DMS153 (cell line): ENCODE measurements around the gene PHF10.
"Not testable (repeated sequence)": the region's sequence is repeated elsewhere in the genome, so short reads cannot be mapped to it uniquely, and the experiment has no call there.

Experiments
- DNase-seq: peaks from one replicate; lab custom pipeline; 2025; lab: John Stamatoyannopoulos, UW

The PHF10 gene

DNA sequence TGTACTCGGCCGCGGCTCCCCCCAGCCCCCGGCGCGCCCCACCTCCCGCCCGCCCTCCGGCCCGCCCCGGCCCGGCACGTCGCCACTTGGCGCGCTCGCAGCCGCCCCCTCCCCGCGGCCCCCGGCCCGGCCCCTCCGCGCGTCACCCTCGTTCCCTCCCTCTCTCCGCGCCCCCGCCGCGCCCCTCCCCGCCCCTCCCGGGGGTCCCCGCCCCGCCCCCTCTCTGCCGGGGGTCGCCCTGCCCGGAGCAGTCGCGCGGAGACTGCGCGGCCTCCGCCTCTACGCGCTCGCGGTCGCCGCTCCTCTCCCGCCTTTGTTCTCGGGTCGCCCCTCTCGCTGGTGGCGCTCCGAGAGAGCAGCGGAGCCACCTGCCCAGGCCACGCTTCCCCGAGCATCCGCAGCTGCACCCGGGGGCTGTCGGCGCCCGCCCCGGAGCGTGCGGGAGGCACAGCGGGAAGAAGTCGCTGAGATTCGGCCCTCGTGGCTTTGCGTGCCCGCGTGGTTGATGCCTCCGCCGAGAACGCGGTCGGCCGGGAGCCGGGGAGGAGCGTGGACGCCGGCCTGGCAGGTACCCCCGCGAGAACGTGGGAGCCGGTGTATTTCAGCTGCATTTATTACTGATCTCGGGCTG, at the start of gene PHF10:
Gene PHF10 (minus strand): TSS at position 7 of the 631 bp plus-strand sequence. CDS start 569 bp downstream, outside the sequence.
- DNase-seq, result peak; percentile 29

DNA sequence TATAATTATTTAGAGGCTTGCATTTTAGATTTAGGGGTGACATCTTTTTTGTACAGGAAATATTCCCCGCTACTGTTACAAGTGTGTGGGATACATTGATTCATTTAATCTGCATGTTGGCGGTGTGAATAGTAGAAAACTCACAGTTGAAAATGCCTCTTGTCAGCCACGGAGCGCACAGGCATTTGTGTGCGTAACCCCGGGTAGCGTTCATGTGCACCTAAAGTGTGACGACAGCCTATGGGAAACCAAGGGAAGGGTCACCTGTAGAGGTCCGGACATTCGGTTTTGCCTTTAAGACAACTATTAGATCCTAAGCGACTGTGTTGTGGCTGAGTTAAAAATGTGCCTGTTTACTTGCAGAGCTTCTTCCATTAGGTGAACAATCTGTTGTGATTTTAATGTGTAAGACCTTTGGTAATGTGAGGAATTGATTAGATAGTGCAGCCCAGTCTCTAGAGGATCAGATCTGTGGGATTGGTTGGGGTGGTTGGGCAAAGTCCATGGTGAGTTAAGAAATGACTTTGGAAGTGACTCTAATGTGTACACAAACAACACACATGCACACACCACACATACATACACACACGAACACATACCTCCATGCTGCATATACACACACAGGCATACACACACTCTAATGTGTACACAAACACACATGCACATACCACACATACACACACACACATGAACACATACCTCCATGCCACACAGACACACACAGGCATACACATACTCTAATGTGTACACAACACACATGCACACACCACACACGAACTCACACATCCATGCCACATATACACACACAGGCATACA, 42.8 kb upstream of the PHF10 start:
- no peak for DNase-seq

DNA sequence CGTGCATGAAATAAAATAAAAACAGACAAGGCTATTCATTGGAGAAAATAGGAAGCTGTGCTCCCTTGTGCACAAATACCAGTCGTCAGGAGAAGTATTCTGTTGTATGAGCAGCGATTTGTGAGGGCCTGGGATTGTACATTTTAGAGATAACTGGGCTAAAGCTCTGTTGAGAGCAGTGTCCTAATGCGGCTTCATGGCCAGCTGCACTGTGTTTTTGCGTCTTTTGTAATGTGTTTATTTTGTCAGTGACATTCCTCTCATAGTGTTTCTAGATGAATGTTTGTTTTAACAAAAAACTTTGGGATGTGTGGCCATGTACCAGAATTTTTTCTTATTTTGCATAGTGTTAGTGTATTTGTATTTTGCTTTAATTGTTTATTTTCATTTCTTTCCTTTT, 41.9 kb upstream of the PHF10 start:
- no peak for DNase-seq

DNA sequence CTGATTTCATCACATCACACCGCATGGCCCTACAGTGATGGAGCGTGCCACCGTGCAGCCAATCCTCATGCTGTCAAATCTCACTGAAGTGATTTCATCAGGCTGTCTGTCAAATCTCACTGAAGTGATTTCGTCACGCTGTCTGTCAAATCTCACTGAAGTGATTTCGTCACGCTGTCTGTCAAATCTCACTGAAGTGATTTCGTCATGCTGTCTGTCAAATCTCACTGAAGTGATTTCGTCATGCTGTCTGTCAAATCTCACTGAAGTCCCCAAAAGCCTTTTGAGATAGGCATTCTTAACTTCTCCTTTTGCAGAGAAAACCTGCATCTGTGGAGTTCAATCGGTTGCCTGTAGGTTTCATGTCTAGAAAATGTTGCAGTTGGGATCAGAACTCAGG, 41.5 kb upstream of the PHF10 start:
- not testable (repeated sequence) for DNase-seq

DNA sequence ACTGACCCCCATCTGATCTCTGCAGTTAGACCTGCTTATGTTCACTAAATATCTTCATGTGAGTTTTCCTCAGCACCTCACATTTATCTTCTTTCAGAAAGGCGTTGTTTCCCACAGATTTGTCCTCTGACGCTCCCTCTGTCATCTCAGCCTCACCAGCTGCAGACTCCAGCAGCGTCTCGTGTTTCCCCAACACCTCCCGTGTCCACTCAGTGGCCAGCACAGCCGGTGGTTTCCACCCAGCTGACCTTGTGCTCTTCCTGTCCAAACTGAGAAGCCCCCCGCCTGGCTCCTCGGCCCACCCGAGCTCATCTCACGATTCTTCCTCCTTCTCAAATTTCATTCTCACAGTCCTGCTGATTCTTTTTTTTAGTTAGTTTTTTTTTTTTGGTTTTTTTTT, 39.6 kb upstream of the PHF10 start:
- DNase-seq, result no peak

DNA sequence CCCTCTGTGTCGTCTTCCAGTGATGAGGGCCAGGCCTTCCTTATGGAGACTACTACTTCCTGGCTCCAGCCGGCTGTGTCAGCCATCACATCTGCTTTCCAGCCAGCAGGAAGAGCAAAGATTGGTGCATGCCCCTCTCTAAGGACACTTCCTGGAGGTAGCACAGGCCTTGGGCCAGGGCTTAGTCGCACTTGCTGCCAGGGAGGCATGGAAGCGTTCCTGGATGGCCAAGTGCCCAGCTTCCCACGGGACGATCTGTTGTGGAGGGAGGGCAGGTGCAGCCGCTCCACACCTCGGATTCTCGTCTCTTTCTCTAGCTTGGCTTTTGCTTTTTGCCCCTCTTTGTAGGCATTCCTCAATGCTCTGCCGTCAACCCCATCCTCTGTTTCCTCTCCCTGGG, 39.0 kb upstream of the PHF10 start:
- no peak for DNase-seq

DNA sequence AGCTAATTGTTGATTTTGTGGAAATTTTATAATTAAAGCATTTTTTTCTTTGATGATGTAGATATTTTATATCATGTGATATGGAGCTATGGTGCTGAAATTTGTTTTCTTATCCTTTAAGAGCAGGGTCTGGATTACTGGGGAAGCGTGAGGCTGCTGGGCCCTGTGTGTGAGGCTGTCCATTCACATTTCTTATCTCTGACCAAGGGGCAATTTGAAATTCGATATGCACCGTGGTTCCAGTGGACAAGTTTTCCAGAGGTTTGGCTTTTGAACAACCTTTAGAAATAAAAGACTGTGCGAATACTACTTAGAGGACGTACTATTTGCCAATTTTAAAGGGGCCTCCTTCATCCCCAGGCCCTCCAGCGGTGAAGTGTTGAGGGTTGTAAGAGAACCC, 30.9 kb upstream of the PHF10 start:
- DNase-seq, result no peak

DNA sequence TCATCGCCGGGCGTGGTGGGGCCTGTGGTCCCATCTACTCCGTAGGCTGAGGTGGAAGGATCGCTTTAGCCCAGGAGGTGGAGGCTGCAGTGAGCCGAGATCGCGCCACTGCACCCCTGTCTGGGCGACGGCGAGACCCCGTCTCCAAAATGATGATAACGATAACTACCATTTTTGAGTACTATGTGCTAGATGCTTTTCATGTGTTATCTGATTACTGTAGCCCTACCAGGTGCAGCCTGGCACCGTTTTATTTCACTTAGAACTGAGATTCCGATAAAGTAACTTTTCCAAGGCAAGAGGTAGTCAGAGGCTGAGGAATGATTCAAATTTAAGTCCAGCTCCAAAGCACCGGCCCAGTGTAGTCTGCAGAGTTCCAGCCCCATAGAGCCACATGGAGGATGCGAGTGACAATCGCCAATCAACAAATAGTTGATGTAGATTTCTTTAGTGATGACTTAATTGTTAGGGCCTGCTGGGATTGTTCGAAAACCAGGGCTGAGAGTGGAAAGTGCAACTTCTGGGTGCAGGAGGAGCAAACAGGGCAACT, 27.8 kb upstream of the PHF10 start:
- DNase-seq, result no peak

DNA sequence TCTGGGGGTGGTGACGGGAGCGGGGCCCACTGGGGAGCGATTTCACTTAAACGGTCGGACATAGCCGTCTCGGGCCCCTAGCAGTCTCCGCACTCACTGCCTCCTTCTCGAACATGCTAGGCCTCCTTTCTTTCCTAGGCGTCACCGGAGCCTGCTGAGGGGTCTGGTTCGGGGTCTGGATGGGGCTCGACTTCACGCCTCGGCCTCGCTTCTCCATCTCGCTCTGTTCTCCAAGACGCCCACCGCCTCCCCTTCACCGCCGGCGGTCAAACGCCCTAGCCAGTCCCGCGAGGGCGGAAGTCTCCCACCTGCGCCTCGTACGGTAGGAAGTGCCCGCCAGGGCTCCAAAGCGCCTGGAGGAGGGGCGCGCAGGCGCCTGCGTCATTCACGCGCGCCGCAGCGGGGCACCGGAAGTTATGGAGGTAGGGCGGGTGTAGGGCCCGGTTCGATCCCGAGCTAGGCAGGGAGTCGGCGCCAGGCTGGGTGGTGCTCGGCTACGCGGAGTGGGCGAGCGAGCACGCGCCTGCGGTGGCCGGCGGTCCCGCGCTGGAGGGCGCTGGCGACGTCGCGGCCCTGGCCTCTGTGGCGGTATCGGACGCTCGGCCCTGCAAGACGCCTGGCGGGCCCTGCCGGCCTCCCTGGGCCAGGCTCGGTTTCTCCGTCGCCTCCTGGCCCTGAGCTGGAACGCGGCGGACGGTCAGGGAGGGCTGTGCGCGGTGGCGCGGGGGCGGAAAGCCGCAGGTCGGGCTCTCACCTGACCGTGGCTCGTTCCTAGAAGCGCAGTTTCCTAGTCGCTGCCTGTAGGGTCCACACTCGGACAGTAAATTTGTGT, 27.2 kb upstream of the PHF10 start, which contains the start of the genes DYNLT2 and ERMARD:
Gene DYNLT2 (minus strand): TSS at position 331 of the 832 bp plus-strand sequence. CDS start 114 bp downstream, at position 217.
Gene ERMARD (plus strand): TSS at position 381 of the 832 bp plus-strand sequence. CDS start 36 bp downstream, at position 417.
- DNase-seq, result peak; percentile 89

DNA sequence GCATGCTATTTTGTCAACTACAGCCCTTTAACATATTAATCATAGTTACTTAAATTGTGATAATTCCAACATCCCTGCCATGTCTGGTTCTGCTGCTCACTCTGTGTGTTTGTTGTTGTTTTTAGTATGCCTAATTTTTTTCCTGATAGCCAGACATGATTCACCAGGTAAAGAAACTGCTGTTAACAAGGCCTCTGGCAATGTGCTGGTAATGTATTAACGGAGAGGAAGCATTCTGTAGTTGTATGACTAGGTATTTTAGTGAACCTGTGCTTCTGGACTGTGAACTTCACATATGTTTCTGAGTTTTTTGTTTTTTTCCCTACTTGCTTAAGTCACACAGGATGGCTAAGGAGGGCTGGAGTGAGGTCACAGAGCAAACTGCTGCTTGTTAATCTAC, 22.3 kb upstream of the PHF10 start:
- no peak for DNase-seq

DNA sequence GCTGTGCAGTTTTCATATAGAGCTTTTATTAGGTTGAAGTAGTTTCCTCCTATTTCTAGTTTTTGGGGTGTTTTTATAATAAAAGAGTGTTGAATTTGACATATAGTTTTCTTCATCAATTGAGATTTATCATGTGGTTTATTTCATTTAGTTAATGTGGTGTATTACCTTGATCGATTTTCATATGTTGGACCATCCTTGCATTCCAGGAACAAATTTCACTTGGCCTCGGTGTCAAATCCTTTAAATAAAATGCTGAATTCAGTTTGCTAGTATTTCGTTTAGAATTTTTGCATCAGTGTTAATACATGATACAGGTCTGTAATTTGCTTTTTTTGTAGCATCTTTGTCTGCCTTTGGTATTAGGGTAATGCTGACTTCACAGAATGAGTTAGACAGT, 21.1 kb upstream of the PHF10 start:
- no peak for DNase-seq

DNA sequence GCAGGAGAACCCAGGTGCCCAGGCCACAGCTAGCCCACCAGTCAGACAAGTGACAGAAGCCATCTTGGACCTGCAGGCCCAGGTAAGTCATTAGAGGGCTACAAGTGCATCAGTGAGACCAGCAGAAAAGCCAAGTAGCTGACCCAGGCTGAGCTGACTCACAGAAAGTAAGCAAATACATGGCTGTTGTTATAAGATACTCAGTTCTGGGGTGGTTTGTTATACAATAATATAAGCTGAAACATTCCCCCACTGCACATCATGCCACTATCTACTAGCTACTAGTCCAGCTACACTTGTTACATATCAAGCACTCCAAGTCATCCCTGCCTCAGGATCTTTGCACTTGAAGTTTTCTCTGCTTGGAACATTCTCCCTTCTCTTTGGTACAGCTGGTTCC, 17.0 kb upstream of the PHF10 start:
- no peak for DNase-seq

DNA sequence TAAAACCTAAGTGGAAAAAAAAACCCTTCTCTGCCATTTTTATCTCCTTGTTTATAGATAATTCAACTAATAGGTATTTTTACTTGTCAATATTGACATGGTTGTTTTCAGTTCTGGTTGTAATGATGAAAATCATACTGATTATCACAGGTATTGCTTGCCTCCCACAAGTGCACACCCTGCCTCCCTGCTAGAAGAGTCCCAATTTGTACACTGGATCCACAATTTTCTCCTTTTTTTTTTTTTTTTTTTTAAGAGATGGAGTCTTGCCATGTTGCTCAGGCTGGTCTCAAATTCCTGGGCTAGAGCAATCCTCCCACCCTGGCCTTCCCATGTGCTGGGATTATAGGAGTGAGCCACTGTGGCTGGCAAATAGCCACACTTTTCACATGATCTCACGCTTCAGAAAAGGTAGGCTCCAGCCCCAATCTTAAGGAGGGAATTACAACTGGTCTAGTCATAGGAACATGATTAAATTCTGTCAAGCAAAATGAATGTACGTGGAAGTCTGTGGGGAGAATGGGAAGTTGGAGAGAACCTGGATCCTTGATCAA, 14.8 kb upstream of the PHF10 start:
- DNase-seq, result no peak

DNA sequence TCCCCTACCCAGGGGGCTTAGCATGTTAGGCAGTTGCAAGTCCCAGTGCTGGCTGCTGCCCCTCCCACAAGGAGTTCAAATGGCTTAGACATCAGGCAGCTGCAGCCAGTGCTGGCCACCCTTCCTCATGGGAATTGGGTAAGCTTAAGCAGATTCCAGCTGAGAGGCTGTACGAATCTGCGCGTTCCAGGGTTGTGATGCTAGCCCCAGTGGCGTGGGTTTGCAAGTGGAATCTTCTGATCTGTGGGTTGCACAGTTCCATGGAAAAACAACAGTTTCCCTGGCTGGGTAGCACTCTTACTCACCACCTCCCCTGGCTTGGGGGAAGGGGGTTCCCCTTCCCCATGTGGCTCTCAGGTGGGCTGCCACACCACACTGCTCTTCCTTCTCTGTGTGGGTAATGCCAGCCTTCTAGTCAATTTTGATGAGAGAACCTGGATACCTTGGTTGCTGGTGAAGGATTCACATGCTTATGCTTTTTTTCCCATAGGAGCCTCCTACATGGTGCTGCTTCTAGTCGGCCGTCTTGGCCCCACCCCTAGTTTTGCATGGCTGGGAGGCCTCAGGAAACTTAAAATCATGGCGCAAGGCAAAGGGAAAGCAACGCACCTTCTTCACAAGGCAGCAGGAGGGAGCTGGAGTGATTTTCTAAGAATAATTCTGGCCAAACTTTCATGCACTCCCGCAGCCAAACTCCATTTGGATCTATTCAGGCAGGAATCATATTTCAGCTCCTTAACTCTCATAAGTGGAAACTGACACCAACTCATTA, 14.1 kb upstream of the PHF10 start:
- no peak for DNase-seq

DNA sequence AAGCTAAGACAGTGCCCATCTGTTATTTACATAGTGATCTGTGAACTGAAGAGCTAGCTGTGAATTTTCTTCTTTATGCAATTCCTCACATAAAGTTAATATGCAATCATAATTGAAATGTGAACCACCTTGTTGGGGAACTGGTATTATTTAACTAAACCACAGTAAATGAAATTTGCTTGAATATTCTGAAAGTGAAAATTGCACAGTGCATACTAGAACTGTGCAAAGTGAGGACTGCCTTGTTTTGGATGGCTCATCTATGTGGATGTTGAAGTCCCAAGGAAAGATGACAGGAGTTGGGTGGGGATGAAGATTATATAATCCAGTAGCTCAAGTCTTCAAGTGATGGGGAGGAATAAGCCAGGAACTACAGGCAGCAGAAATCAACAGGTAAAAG, 5.7 kb upstream of the PHF10 start:
- no peak for DNase-seq

DNA sequence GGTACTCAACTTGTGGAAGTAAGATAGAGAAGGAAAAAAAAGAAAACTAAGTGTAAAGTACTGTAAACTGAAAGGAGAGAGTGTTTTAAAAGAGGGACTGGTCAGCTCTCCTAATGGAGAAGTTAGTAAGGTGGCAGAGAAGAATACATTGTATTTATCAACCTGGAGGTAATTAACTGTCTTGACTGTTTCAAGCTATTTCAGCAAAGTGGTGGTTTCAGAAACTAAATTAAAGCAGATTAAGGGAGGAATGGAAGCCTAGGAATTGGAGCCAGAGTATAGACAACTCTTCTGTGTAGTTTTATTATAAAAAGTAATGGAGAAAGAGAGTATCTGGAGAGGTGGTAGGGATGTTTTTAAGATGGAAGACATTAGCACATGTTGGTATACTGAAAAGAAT, 2.7 kb upstream of the PHF10 start:
- no peak for DNase-seq

DNA sequence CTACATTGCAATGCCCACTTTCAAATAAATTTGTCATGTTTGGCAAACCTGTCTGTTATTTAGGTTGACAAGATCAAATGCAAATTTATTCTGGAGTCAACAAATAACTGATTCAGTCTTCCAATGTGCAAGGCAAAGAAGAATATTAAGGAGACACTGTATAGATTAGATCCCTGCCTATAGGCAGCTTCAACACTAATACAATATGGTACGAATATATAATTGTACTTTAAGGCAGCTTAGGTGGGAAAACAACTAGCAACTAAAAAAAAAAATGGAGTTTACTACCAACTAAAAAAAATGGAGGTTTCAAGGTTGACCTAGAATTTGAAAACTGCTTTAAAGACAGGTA, 1.7 kb upstream of the PHF10 start:
- DNase-seq, result no peak

DNA sequence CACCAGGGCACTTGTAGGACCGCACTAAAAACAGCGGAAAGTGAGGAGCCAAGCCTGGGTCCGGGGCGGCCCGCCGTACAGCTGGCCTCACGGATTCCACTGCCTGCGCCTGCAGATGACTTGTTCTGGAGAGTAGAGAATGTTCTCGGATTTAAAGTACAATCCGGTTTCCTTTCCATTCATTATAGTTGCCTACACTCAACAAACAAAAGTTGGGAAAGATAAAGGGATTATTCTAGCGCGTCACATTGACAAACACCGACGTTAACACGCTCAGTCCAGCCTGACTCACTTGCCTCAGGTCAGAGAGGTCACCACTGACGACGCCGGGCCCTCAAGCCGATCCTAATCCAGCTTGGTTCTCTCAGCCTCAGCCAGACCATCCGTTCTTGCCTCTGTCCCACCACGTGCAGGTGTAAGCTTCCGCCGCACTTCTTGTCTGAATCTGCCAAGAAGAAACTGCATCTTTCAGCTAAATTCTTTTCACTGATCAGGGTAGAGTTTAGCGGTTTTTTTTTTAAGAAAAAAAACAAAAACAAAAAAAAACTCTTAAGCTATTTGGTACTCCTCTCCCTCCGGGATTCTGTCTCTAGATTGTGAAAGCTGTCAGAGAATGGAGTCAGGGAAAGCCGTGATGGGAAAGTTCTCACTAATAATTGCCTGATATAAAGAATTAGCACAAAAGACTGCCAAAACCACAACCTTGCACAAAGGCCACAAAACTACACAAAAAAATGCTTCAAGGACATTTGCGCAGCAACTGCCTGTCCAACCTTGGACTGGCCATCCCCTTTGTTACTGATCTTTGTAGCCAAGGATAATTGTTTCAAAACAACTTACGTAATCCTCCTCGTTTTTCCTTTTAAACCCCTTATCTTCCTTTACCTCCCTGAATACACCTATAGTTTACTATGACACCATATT, 1.1 kb upstream of the PHF10 start:
- DNase-seq, result no peak

DNA sequence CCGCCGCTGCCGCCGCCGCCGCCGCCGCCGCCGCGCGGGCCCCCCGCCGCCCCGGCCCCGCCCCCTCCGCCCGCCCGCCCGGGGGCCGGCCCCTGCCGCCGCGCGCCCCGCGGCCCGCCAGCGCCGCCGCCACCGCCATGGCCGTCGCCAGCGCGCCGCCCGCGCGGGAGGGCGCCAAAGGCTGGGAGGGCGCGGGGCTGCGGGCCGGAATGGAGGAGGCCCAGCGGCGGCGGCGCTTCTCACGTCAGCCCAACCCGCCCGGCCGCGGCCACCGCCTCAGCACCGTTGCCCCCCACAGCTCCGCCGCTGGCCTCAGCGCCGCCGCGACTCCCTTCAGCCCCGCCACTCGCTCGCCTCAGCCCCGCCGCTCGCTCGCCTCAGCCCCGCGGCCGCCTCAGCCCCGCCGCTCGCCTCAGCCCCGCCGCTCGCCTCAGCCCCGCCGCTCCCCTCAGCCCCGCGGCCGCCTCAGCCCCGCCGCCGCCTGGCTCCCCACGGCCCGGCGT, 258 bp downstream of the PHF10 start:
- no peak for DNase-seq
